PC-9 (cell line): Measurements from ENCODE around the gene FBXO2. TPM values are rescaled to one million over a fixed set of nuclear protein-coding genes. Genes with fewer than 3 reads are reported as not detected.

ENCODE experiments used
- BruUV-seq: library from RNA; stranded (reverse); fragments of 400-500 nt; replicated peaks from 2 replicates; lab custom pipeline; 2021; lab: Mats Ljungman, UMichigan
- CTCF ChIA-PET: fragments of 300-600 bp; sonication (Branson Sonifier 250); formaldehyde crosslinking; loops from one replicate; lab custom pipeline; 2022; ENCODE audit warnings: antibody characterized with exemption; lab: Charles Lee
- POLR2A ChIA-PET: fragments of 300-600 bp; sonication (Branson Sonifier 250); formaldehyde crosslinking; loops from one replicate; lab custom pipeline; 2022; ENCODE audit warnings: antibody characterized with exemption; ENCODE audit not compliant: unreplicated experiment; lab: Charles Lee
- DNase-seq, 2 experiments: peaks; one replicate each; pipeline versions ENCODE4 v3.0.0 to v3.0.0-alpha.2; 2015 to 2022; ENCODE audit warnings: mixed read lengths in 1 of 2
- H2AFZ ChIP-seq: fragments of 200-600 bp; sonication (generic); 2 replicates; pipeline ENCODE4 v1.8.1; 2017; ENCODE audit warnings: antibody characterized with exemption
- H3F3A ChIP-seq: fragments of 200-600 bp; sonication (generic); 2 replicates; pipeline ENCODE4 v1.8.1; 2017; ENCODE audit warnings: antibody characterized with exemption, mild to moderate bottlenecking, low read depth; ENCODE audit not compliant: insufficient read depth
- H3K27ac ChIP-seq: fragments of 200-600 bp; sonication (generic); 2 replicates; pipeline ENCODE4 v1.6.1; 2016; ENCODE audit warnings: mixed run types
- H3K27me3 ChIP-seq: fragments of 200-600 bp; sonication (generic); 2 replicates; pipeline ENCODE4 v1.6.1; 2016; ENCODE audit warnings: low read depth, mixed run types; ENCODE audit not compliant: insufficient read depth
- H3K36me3 ChIP-seq: fragments of 200-600 bp; sonication (generic); 2 replicates; pipeline ENCODE4 v1.6.1; 2016; ENCODE audit warnings: low read depth, mixed run types
- H3K4me1 ChIP-seq: fragments of 200-600 bp; sonication (generic); replicated peaks from 2 replicates; pipeline ENCODE4 v1.6.1; 2016; ENCODE audit warnings: mixed run types; ENCODE audit not compliant: insufficient read depth
- H3K4me2 ChIP-seq: fragments of 200-600 bp; sonication (generic); 2 replicates; pipeline ENCODE4 v1.6.1; 2017; ENCODE audit warnings: mixed run types
- H3K4me3 ChIP-seq: fragments of 200-600 bp; sonication (generic); 2 replicates; pipeline ENCODE4 v1.6.1; 2016; ENCODE audit warnings: mixed run types
- H3K79me2 ChIP-seq: fragments of 200-600 bp; sonication (generic); 2 replicates; pipeline ENCODE4 v1.6.1; 2017; ENCODE audit warnings: low read depth, mixed run types
- H3K9me2 ChIP-seq: fragments of 200-600 bp; sonication (generic); 2 replicates; pipeline ENCODE4 v1.8.1; 2017; ENCODE audit warnings: mild to moderate bottlenecking; ENCODE audit not compliant: insufficient read depth
- H3K9me3 ChIP-seq: fragments of 200-600 bp; sonication (generic); 2 replicates; pipeline ENCODE4 v1.8.1; 2016; ENCODE audit warnings: low read depth; ENCODE audit not compliant: insufficient read depth
- H4K20me1 ChIP-seq: fragments of 200-600 bp; sonication (generic); 2 replicates; pipeline ENCODE4 v1.8.1; 2017; ENCODE audit not compliant: insufficient read depth
- CTCF ChIP-seq: fragments of 200-600 bp; sonication (generic); conservative IDR thresholded peaks from 2 replicates; pipeline ENCODE4 v1.6.1; 2017; ENCODE audit warnings: mixed run types, antibody characterized with exemption, mild to moderate bottlenecking, moderate library complexity
- EZH2 ChIP-seq: fragments of 200-600 bp; sonication (generic); IDR thresholded peaks from 2 replicates; pipeline ENCODE4 v1.8.0; 2017; ENCODE audit warnings: antibody characterized with exemption, low read depth
- intact Hi-C: fragments of 100-400 bp; cut with micrococcal nuclease; formaldehyde crosslinking; loops from one replicate; pipeline ENCODE4 v1.10.0; 2022; ENCODE audit not compliant: unreplicated experiment
- total RNA-seq: library from RNA; stranded (reverse); gene quantifications from 2 replicates; pipeline ENCODE4 v1.2.3, GENCODE V29; 2021

The FBXO2 gene
- total RNA-seq, 1 experiment from 2014 or later = 40.3 TPM

DNA sequence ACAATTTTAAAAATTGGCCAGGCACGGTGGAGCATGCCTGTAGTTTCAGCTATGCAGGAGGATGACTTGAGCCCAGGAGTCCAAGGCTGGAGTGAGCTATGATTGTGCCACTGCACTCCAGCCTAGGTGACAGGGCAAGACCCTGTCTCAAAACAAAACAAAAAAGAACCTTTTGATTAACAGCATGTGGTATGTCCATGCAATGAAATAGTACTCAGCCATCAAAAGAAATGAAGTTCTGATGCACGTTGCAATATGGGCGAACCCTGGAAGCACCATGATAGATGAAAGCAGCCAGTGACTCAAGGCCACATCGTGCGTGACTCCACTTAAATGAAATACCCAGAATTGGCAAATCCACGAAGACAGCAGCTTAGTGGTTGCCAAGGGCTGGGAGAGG lies 47.5 kb downstream of the FBXO2 start:
- Histone ChIP-seq H3K27ac (no peak overlapping the region), H3K4me2 (no peak overlapping the region), H3K27me3 (peaks cover 74% of the 10 kb centered on the region), H3K9me2 (no peaks in the 10 kb centered on the region), H3K4me1 (no peaks in the 10 kb centered on the region), H3K79me2 (no peaks in the 10 kb centered on the region), H3F3A (no peaks in the 10 kb centered on the region), H2AFZ (no peak overlapping the region), H4K20me1 (no peaks in the 10 kb centered on the region), H3K4me3 (no peak overlapping the region), H3K9me3 (no peaks in the 10 kb centered on the region), H3K36me3 (no peaks in the 10 kb centered on the region)
- ChIA-PET POLR2A (no interaction called here), CTCF (no interaction called here)
- DNase-seq = no peak
- intact Hi-C loops = no loop called here
- BruUV-seq = no TSS peak
- TF ChIP-seq CTCF (no peak), EZH2 (no peak)

DNA sequence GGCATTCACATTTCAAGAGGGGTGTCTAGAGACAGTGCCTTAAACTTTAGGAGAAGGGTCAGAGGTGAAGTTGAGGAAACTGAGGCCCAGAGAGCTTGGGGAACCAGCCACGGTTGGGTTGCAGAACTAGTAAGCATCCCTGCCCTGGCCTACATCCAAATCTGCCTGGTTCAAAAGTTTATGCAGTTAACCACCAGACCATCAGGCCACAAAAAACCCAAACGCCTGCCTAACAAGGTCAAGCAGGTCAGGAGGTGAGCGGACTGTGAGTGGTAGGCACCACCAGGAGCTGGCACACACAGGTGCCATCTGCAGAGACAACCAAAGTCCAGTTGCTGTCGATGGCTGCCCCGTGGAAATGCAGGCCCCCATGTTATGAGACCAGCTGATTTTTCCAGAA lies 51.2 kb downstream of the FBXO2 start:
- Histone ChIP-seq H3K4me3 (no peak overlapping the region), H3K9me2 (no peaks in the 10 kb centered on the region), H3K4me2 (no peak overlapping the region), H3K4me1 (no peaks in the 10 kb centered on the region), H3F3A (no peaks in the 10 kb centered on the region), H3K79me2 (no peaks in the 10 kb centered on the region), H3K27me3 (peaks cover 85% of the 10 kb centered on the region), H3K27ac (no peak overlapping the region), H3K36me3 (no peaks in the 10 kb centered on the region), H3K9me3 (no peaks in the 10 kb centered on the region), H4K20me1 (no peaks in the 10 kb centered on the region), H2AFZ (no peak overlapping the region)
- ChIA-PET CTCF (no interaction called here), POLR2A (no interaction called here)
- intact Hi-C loops = no loop called here
- TF ChIP-seq EZH2 (no peak), CTCF (no peak)
- no peak for DNase-seq
- no TSS peak for BruUV-seq

GRCh38 chr1:11602424-11602823 lies 51.8 kb downstream of the FBXO2 start:
- ChIA-PET CTCF (no interaction called here), POLR2A (no interaction called here)
- no peaks in the 10 kb centered on the region for H4K20me1 ChIP-seq
- no peak for DNase-seq
- no peak for TF ChIP-seq EZH2
- TF ChIP-seq CTCF = no peak
- BruUV-seq = no TSS peak
- H2AFZ ChIP-seq = no peak overlapping the region
- H3K9me2 ChIP-seq = no peaks in the 10 kb centered on the region
- no peaks in the 10 kb centered on the region for H3K79me2 ChIP-seq
- no peaks in the 10 kb centered on the region for H3K9me3 ChIP-seq
- no peaks in the 10 kb centered on the region for H3K4me1 ChIP-seq
- H3K27me3 ChIP-seq = peaks cover 85% of the 10 kb centered on the region
- no peaks in the 10 kb centered on the region for H3K36me3 ChIP-seq
- no peaks in the 10 kb centered on the region for H3F3A ChIP-seq
- intact Hi-C loops = no loop called here
- H3K27ac ChIP-seq = no peak overlapping the region
- no peak overlapping the region for H3K4me2 ChIP-seq
- H3K4me3 ChIP-seq = no peak overlapping the region
